HG03066 (cell line): ENCODE measurements around the gene BTBD19.
"Not testable (repeated sequence)": the region's sequence is repeated elsewhere in the genome, so short reads cannot be mapped to it uniquely, and the experiment has no call there.

ENCODE experiments used
- ATAC-seq: cut with Tn5 transposase; IDR thresholded peaks from one replicate; pipeline ENCODE4 v1.9.1; 2021; ENCODE audit warnings: low read depth; ENCODE audit not compliant: unreplicated experiment

BTBD19 gene

GRCh38 chr1:44808063-44808937 is at the start of gene BTBD19:
Gene BTBD19, plus strand, starts transcription at chr1:44808523. Its CDS starts 298 bp downstream, at chr1:44808821.
- peak; percentile 25 for ATAC-seq

GRCh38 chr1:44759077-44759476 is 49.2 kb upstream of the BTBD19 start:
- no peak for ATAC-seq

- ATAC-seq = no peak
Observed at GRCh38 chr1:44760876-44761275, 47.4 kb upstream of the BTBD19 start.

GRCh38 chr1:44766421-44766820 is 41.9 kb upstream of the BTBD19 start:
- ATAC-seq = not testable (repeated sequence)

- ATAC-seq = peak; percentile 71
Observed at GRCh38 chr1:44775078-44775929, 33.0 kb upstream of the BTBD19 start, which contains the start of gene RPS8. Gene RPS8, plus strand, starts transcription at chr1:44775540. Its CDS starts 57 bp downstream, at chr1:44775597.

GRCh38 chr1:44775930-44776729 is 32.2 kb upstream of the BTBD19 start:
- ATAC-seq = peak; percentile 15

- ATAC-seq = no peak
Observed at GRCh38 chr1:44776730-44777068, 31.6 kb upstream of the BTBD19 start.

GRCh38 chr1:44777547-44777946 is 30.8 kb upstream of the BTBD19 start:
- ATAC-seq = no peak

GRCh38 chr1:44777969-44778635 is 30.2 kb upstream of the BTBD19 start:
- no peak for ATAC-seq

- ATAC-seq = no peak
Observed at GRCh38 chr1:44778705-44779576, 29.4 kb upstream of the BTBD19 start.

- ATAC-seq = no peak
Observed at GRCh38 chr1:44780583-44781121, 27.7 kb upstream of the BTBD19 start.

GRCh38 chr1:44783697-44784093 is 24.6 kb upstream of the BTBD19 start:
- no peak for ATAC-seq

GRCh38 chr1:44784094-44785028 is 24.0 kb upstream of the BTBD19 start:
- no peak for ATAC-seq

- no peak for ATAC-seq
Observed at GRCh38 chr1:44785029-44785380, 23.3 kb upstream of the BTBD19 start.

GRCh38 chr1:44785501-44786137 is 22.7 kb upstream of the BTBD19 start:
- no peak for ATAC-seq

- peak; percentile 52 for ATAC-seq
Observed at GRCh38 chr1:44786138-44786840, 22.0 kb upstream of the BTBD19 start.
